ENCODE results near the gene IL13RA2.

- TF ChIP-seq EP300 (IDR thresholded peaks at IDR 0.05) (no peak), CTCF (IDR thresholded peaks at IDR 0.05) (no peak)
Observed at GRCh38 chrX:114964374-114964773, 53.0 kb downstream of the IL13RA2 start.
